GM19240 (cell line): ENCODE results near the gene PELI1.
"Not testable (repeated sequence)": the region's sequence is repeated elsewhere in the genome, so short reads cannot be mapped to it uniquely, and the experiment has no call there.

Source experiments
- DNase-seq: peaks from one replicate; pipeline ENCODE4 v3.0.0; 2011; ENCODE audit warnings: low spot score; ENCODE audit not compliant: insufficient read length

Gene PELI1

DNA sequence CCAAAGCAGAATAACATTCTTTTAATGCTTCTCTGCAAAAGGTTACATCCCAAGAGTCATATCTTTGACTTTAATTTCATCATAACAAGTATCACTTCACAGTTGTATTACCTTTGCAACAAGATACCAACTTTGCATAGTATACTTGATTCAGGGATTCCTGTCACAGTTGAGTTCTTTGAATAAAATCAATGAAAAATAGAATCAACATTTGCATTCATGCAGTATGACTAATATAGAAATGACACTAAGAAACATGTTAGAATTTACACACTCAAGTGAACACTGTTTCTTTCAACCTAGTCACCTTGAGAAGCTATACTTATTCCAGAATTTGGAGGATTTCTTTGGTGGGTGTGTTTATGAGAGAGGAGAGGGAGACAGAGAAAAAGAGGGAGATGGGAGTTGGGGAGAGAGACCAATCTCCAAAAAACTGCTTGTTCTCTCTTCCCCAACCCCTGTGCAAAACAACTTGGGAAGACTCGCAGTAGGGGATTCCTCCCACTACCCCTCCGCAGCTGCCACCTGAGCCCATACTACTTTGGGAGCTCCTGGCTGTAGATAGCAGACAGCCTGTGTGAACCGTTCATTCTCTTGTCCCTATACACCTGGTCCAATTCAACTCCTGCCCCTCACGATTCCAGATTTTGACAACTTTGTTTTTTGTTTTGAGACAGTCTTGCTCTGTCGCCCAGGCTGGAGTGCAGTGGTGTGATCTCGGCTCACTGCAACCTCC lies 57.7 kb downstream of the PELI1 start:
- no peak for DNase-seq

DNA sequence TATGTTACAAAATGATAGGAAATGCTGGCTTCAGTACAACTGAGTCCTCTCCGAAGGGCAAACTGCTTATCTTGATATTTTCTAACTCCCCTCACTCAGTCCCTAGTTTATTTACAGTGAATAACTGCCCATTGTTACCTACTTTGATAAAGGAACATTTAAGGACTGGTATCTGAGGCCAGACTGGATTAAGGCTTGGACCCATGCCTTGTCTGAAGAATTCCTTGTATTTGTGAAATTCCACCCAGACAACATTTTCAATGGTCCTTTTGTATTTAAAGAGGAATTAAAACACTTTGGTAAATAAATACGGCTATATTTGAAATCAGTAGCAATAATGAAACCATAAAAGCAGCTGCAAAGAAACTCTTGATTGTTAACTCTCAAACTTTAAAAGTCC lies 58.3 kb downstream of the PELI1 start:
- DNase-seq, result no peak

DNA sequence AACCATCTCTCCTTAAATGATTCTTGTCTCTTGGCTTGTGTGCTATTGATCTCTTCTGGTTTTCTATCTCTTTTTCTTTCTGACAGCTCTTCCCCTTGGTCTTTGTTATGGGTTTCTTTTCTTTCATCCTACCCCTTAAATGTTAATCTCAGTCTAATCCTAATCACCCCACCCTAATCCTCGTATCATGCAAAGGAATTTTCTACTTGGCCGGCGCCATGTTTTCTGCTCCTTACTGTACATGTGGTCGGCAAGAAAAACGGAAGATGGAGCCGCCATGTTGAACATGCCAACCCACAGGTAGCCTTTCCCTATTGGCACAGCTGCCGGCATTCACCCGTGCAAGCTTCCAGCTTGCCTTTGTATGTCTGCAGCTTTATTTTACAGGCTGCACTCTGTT lies 63.2 kb downstream of the PELI1 start:
- no peak for DNase-seq

DNA sequence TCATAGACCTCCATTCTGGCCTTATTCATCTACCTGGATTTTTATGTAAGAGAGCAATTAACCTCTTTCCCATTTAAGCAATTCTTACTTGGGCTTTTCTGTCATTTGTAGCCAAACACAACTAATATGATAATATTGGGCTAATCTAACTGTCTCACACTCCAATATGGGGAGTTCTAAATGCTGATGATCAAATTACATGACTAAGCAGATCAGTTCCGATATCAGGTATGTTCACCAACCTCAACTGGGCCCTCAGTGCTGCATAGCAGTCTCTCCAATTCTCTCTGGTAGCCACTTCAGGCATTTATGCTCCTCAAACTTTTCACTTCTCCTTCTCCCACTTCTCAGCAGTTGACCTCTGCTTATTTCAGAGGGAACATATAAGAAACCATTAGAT lies 64.0 kb downstream of the PELI1 start:
- DNase-seq, result no peak

DNA sequence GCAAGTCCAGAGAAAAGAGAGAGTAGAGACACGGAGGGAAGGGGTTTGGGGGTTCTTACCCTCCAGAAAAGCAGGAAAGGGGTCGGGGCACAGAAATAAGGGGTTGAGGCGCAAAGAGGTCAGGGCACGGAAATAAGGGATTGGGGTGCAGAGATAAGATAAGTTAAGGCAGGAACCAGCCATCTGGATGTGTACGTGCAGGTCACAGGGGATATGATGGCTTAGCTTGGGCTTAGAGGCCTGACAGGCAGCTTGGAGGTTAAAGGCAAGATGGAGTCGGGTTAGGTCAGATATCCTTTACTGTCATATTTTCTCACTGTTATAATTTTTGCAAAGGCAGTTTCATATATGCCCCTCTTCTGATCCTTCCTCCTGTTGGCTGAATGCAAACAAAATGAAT lies 64.5 kb downstream of the PELI1 start:
- not testable (repeated sequence) for DNase-seq

DNA sequence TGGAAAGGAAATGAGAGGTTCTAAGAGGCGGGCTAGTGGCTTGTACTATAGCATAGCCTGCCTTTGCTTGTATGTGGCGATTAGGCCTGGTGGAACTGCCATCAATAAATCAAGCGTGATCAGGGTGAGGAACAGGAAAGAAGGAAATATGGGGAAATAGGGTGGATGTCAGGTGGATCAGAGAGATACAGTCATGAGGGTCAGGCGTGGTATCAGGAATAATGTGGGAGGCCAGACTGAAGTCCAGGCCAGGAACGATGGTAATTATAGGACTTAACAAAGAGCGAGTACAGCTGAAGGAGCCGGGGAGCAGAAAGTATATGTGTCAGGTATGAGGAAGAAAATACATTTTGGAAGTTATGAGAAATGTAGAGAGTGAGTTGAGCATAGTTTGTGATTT lies 67.4 kb downstream of the PELI1 start:
- not testable (repeated sequence) for DNase-seq

DNA sequence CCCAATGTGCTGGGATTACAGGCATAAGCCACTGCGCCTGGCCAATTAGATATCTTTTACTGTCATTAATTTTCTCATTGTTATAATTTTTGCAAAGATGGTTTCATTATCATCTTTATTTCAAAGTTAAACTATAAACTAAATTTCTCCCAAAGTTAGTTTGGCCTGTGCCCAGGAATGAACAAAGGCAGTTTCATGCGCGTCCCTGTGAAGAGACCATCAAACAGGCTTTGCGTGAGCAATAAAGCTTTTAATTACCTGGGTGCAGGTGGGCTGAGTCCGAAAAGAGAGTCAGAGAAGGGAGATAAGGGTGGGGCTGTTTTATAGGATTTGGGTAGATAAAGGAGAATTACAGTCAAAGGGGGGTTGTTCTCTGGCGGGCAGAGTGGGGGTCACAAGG lies 69.6 kb downstream of the PELI1 start:
- DNase-seq, result not testable (repeated sequence)

DNA sequence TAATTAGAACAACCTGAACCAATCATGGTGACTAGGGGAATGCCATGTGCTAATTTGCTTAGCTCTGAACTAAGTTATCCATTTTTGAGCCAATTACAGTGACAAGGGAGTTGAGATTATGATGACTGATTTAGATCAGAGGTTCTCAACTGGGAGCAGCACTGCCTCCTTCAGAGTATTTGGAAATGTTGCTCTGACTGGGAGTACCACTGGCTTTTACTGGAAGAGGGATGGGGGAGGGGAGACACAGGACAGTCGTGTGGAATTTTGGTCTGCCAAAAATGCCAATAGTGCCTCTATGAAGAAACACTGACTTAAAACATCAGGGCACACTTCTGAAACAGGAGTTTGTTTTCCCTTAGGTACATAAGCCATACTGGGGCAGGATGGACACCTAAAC lies 76.9 kb downstream of the PELI1 start:
- no peak for DNase-seq

DNA sequence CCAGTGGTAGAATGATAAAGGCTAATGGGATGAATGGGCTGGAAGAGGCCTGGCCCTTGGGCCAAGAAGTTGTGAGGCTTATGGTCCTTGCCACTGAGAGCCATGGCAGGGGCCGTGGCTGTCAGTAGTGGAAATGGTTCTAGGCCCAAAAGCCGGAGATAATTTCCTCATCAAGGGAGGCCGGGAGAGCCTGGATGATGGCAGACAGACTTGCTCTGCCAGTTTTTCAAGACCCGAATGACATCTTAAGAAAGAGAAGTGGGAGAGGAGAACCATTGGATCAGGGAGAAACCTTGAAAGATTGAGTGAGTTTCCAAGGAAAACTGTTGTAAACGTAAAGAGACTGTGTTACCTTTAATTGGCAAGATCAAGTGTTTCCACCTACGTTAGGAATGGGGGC lies 78.7 kb downstream of the PELI1 start:
- no peak for DNase-seq

DNA sequence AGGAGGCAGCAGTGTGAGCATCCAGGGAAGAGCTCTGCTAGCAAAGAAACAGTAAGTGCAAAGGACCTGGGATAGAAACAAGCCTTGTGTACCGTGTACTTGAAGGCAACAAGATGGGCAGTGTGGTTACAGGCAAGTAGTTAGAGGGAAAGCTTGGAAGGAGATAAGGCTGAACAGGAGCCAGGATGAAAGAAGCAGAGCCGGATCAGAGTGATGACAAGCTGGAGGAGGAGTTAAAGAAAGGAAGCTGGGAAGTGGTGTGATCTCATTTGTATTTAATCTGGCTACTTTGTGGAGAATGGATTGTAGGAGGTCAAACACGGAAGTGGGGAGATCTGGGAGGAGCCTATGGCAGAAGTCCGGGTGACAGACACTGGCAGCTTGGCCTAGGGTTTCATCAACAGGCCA lies 80.3 kb downstream of the PELI1 start:
- DNase-seq, result no peak

DNA sequence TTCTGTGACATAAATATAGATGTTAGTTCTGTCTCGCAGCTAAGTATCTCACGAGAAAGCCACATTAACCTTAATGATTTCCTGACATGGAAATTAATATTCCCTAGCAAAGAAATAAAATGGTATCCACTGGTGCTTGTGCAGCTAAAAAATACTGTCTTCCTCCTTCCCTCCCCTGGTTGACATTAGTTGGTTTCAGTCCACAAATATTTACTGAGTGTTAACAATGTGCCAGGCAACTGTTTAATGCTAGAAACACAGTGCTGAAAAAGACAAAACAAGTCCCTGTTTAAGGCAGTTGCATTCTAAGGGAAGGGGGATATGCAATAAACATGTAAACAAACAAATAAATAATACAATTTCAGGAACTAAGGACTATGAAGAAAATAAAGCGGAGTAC lies 80.8 kb downstream of the PELI1 start:
- DNase-seq, result no peak

DNA sequence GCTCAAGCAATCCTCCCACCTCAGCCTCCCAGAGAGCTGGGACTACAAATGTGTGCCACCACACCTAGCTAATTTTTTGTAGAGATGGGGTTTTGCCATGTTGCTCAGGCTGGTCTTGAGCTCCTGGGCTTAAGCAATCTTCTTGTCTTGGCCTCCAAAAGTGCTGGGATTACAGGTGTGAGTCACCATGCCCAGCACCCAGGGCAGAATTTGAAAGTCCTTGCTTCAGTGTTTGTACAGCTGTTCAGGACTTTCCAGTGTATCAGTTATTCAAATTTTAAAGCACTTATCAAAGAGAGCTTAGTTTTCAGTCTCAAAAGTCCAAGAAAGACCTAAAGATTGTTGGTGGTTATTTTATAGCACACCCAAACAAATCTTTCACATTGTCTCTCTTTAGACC lies 81.4 kb downstream of the PELI1 start:
- no peak for DNase-seq

DNA sequence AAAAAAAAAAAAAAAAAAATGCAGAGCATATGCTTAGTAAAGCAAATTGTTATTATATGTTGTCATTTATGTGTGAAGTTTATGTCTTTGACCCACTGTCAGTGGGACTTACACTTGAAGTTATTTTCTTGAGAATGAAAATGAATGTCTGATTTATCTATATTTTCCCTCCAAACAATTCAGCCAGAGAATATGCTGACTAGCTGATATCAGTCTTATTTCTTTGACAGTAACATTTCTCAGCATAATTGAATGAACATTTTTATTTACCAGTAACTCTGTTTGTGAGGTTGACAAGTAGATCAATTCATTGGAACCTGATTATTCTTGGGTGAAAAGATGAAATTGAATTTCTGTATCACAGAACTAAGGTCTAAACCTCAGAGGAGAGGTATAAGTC lies 85.0 kb downstream of the PELI1 start:
- DNase-seq, result no peak

DNA sequence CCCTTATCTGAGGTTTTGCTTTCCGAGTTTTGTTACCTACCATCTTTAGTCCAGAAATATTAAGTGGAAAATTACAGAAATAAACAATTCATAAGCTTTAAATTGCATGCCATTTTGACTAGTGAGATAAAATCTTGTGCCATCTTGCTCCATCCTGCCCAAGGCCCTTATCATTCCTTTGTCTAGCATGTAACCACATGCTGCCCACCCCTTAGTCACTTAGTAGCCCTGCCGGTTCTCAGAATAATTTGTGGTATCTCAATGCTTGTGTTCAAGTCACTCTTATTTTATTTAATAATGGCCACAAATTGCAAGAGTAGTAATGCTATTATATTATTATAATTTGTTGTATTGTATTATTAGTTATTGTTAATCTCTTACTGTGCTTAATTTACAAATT lies 88.2 kb downstream of the PELI1 start:
- DNase-seq, result no peak

DNA sequence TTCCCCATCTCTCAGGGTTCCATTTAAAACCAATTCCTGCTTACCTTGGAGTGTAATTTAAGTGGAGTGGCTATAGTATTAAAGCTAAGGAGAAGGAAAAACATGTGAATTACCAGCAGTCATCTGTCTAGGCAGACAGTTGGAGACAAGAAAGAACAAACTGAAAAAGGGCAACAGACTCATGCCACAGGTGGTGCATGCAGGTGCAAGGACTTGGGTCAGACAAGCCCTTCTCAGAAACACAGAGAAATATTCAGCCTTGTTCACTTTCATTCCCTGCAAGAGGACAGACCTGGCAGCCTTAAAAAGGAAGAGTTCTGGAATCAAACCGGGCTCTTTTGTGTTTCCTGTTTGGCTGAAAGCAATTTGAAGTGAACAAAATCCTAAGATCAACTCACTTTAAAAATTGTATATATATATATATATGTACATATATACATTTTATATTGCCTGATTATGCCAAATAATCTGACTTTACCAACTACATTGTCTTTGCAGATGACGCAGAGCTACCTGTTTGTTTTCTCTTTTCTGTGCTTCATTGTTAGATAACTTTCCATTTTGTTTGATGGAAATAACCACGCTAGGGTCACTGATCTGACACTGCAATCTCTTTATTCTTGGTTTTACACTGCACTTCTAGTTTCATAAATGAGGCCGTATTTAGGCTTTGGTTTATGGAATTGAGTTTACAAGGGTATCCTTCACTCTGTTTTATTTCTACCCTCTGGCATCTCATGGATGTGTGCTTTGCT lies 89.9 kb downstream of the PELI1 start:
- DNase-seq, result no peak

DNA sequence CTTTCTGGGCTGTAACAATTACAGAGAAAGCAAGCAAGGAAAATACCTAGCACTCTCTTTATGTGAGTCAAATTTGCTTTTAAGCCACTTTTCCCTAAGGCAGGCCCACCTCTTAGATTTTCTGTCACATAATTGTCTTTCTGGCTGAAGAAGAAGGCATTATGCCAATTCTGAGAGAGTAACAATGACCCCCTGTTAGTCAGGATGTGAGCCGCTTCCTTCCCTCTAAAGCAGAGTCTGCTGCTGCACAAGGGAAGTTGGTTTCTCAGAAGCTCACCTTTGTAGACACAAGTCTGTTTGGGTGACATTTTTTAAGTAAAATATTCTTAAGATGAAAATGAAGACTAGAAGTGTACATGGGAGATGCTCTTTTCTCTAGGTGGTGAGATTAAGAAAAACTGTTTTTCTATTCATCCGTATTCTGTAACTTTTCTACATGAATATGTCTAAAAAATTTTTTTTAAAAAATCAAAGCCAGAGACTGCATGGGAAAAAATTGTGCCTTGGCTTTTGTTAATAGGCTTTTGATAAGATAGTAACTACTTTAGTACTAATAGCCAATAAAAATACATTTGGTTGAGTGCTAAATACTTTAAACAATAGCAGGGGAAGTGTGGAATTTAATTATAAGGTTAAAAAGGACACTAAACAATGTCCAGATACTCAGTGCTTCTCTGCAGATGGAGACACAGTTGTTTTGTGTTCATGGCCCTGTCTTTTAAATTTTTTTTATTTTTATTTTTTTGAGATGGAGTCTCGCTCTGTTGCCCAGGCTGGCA lies 91.6 kb downstream of the PELI1 start:
- no peak for DNase-seq

DNA sequence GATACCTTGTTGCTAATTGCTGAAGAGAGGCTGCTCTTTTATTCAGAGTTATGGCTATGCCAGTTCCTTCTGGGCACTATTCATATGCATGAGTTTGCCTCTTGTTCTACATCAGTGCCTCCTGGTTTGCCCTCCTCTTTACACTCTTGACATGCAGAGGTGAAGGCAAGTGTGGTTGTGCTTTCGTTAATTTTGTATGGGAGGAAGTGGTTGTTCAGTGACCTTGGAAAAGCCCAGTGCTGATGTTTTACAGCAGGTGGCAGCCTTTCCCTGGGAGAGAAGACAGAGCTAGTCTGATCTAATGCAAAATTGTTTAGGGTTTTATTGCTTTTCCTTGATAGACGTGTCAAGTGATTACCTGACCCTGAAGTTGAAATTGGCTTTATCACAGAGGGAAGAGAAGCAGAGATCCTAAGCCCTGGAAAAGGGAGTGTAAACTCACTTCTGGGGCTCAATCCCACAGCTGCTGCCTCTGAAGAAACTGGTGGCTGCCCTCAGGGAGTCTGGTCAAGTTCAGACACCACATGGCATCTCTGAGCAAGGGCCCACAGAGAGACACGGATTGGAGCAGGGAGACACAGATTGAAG lies 94.5 kb downstream of the PELI1 start:
- DNase-seq, result peak; percentile 61

DNA sequence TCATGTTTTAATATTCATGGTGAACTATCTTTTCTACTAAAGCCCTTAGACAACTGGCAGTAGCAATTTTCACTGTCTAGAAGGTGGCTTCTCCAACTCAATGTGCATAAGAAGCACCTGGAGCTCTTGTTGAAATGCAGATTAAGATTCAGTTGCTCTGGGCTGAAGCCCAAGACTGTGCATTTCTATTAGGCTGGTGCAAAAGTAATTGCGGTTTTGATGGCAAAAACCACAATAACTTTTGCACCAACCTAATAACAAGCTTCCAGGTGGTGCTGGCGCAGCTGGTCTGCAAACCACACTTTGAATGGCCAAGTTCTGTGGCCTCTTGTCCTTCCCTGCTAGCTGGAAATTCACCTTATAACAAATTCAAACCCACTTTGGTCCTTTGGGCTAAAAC lies 98.3 kb downstream of the PELI1 start:
- DNase-seq, result no peak
